ENCODE data around the gene KLHL22.
"Not testable (repeated sequence)": the region's sequence is repeated elsewhere in the genome, so short reads cannot be mapped to it uniquely, and the experiment has no call there.

The KLHL22 gene

DNA sequence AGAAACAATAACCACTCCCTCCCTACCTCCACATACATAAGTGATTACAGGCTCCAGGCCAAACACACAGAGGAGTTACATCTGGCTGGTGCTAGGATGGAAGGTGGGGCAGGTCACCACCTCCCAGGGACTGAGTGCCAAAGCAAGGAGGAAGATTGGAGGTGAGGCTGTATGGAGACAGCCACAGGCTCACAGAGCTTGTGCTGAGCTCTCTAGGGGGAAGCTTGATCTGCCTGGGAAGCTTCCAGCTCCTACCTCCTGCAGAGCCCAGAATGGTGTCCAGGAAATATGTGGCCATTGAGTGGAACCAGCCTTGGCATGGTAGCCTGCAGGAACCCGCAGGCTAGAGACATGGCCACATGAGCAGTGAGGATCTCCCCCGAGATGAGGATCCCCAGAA lies 8.2 kb upstream of the KLHL22 start:
- DNase-seq (ENCODE audit: low read depth in 2 of 3, low spot score in 1 of 3): no peak

DNA sequence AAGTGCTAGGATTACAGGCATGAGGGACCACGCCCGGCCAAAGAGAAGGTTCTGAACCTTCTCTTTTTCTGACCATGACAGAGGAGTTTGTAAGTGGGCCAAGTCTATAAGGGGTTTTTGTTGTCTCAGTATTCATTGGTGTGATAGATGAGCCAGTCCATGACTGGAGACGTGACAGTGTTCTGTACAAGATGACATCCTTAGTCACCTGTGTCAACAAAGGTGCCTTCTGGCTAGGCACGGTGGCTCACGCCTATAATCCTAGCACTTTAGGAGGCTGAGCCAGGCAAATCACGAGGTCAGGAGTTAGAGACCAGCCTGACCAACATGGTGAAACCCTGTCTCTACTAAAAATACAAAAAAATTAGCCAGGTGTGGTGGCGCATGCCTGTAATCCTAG lies 4.2 kb upstream of the KLHL22 start:
- no peak for DNase-seq (ENCODE audit: low read depth in 2 of 3, low spot score in 1 of 3)

DNA sequence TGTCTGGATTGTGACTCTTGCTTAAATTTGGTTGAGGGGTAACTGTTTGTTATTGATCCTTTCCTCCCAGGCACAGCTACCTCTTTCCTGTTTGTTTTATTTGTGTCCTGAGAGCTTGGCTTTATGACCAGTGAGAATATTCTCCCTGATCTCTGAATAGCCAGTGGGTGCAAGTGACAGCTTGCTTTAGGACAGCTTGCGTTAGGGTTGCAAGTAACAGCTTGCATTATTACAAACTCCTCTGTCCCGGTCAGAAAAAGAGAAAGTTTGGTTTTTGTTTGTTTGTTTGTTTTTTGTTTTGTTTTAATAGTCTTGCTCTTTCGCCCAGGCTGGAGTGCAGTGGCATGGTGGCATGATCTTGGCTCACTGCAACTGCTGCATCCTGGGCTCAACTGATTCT lies 3.3 kb upstream of the KLHL22 start:
- no peak for DNase-seq (ENCODE audit: low read depth in 2 of 3, low spot score in 1 of 3)

DNA sequence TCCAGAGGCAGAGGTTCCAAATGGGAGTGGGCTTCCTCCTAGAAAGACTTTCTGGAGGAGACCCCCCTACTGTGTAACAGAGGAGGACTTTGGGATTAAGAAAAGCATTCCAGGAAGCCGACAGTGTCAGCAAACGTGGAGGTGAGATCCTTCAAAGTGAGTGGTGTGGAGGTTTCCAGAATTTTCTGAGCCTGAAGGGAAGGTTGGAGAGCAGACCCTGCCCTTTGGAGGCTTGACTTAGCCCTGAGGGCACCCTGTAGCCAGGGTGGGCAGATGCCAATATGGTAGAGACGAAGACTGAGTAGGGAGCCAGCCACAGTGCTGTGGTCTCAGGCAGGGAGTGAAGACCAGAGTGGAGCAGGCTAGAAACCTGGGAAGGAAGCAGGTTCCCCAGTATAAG lies 1.8 kb upstream of the KLHL22 start:
- DNase-seq (ENCODE audit: low read depth in 2 of 3, low spot score in 1 of 3): no peak

DNA sequence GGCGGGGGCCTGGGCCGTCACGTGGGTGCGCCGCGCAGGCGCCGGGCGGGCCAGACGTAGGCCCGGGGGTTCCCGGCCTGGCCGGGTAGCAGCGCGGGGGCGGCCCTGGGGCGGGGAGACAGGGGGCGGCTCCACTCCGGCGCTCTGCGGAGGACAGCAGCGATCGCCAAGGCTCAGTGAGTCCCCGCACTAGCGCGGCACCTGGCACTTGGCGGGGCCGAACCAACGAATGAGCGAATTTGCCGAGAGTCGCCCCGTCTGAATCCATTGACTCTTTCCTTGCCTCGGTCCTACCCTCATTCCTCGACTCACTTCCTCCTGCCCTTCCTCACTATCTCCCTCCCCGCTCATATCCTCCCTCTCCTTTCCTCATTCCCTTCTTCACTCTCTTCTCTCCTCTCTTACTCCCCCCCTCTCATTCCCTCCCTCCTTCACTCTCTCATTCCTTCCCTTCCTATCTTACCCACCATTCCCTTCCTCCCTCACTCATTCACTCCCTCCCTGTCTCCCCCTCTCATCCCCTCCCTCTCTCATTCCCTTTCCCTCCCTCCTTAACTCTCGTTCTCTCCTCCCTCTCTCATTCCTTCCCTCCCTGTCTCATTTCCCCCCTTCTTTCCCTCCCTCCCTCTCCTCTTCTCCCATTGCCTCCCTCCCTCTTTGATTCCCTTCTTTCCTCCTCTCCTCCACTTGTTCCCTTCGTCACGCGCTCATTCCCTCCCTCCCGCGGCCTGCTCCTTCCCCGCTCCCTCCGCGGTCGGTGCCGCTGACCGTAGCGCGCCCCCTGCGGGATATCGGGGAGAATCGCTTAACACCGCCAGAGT lies 476 bp upstream of the KLHL22 start:
- DNase-seq (ENCODE audit: low read depth in 2 of 3, low spot score in 1 of 3): peak; percentile 81 to 93 (median 83)

DNA sequence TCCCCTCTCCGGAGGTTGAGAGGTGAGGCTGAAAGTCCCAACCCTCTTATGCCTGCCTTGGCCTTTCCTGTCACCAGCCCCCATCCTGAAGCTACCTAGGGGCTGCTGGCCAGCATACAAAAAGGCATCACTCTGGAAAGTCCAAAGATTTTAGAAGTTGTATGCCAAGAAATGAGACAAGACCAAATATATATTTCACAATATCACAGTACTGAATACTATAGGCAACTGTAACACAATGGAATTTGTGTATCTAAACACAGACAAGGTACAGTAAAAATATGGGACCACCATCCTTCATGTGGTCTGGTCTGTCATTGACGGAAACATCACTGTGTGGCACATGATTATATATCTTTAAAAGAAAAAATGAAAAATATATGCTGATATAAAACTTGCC lies 4.2 kb downstream of the KLHL22 start:
- DNase-seq (ENCODE audit: low read depth in 2 of 3, low spot score in 1 of 3): no peak

DNA sequence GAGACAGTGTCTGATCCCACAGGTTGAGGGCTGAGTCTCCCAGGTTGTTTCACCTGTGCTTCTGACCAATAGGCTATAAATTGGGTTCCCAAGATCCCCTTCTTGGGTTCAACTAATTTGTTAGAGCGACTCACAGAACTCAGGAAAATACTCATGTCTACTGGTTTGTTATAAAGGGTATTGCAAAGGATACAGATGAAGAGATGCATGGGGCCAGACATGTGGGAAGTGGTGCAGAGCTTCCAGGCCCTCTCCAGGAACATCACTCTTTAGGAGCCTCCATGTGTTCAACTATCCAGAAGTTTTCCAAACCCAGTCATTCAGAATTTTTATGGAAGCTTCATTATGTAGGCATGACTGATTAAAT lies 4.7 kb downstream of the KLHL22 start:
- DNase-seq (ENCODE audit: low read depth in 2 of 3, low spot score in 1 of 3): no peak

DNA sequence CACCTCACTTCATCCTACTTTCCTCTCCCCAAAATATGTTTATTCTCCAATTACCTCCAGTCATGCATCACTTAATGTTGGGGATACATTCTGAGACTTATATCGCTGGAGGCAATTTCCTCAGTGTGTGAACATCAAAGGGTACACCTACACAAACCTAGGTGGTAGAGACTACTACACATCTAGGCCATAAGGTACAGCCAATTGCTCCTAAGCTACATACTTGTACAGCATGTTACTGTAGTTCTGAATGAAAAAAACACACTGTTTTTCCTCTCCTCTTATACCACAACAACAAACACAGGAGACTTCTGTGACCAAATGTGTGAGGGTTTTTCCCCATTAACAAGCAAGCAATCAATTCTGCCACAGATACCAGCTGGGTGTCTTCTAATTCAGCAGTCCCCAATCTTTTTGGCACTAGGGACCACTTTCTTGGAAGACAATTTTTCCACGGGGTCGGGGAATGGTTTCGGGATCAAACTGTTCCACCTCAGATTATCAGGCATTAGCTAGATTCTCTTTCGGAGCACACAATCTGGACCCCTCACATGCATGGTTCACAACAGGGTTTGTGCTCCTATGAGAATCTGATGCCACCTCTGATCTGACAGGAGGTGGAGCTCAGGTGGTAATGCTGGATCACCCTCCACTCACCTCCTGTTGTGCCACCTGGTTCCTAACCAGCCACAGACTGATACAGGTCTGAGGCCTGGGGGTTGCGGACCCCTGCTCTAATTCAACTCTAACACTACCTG lies 5.2 kb downstream of the KLHL22 start:
- DNase-seq (ENCODE audit: low read depth in 2 of 3, low spot score in 1 of 3): no peak

DNA sequence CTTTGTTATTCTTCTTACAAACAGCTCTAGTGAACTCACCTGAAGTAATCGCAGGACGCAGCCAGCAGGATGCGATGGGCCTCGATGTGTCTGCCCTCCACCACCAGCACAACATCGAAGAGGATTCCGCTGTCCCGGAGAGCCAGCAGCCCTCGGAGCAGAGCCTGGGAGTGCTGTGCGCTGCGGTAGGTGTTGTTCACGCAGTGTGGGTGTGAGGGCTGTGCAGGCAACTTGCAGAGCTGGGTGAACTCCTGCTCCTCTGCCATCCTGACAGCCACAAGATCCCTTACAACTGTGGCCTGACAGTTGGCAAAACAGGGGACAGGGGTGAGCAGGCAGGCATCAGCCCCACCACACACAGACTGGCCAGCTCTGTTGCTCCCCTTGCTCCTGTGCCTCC lies 6.6 kb downstream of the KLHL22 start:
- no peak for DNase-seq (ENCODE audit: low read depth in 2 of 3, low spot score in 1 of 3)

DNA sequence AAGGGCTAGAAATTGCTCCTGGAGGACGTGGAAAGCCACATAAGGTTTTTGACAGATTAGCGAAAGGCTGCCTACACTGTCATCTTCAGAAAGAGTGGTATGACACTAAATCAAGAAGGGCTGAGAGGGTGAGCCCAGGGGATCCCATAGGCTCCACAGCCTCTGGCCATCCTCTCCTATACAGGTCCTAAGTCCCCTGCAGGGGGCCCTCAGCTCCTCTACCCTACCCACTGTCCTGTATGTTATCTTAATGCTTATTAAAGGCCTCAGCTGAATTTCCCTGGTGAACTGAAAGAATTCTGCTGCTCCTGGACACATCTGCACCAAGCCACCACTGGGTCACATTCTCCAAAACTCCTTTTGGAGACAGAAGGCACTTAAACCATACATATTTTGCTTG lies 7.9 kb downstream of the KLHL22 start:
- DNase-seq (ENCODE audit: low read depth in 2 of 3, low spot score in 1 of 3): no peak

DNA sequence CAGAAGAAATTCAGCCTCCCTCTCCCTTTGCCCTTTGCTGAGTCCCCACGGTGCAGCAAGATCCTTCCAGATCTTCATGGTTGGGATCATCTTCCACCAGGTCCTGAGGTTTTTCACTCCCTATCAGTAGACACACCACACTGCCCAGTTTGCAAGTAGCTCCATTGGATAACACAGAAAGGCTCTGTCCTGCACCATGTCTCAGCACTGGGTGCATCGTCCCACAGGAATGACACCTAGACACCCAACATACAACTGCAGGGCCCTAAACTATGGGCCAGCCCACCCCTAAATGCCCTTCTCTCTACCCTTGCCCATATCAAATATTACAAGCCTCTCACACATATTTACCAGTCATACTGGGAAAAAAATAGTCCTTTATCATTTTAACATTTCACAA lies 9.4 kb downstream of the KLHL22 start:
- no peak for DNase-seq (ENCODE audit: low read depth in 2 of 3, low spot score in 1 of 3)

DNA sequence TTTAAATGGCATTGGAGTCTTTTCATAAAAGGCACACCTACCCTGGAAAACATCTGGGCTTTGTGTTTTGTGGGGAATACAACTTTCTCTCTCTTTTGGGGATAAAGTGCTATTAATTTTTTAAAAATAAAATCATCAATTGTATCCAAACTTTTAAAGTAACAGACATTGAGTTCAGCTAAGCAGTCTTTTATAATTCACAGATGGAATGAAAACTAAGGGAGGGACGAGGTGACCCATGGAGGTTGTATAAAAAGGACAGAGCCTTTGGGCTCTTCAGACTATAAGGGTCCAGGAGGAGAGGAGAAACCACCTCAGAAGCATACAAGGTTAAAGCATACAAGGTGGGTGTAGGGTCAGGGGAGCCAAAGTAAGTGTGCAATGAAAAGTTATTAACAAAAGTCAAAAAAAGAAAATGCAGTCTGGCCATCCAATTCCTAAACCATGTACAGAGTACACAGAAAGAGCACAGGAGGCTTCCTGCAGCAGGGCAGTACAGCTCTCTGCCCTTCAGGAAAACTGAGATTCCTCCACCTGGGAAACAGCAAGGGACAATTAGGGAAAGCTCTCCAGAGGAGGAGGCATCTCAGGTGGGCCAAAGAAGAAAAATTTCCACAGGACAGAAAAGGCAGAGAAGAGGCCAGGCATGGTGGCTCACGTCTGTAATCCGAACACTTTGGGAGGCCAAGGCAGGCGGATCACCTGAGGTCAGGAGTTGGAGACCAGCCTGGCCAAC lies 10.5 kb downstream of the KLHL22 start:
- DNase-seq (ENCODE audit: low read depth in 2 of 3, low spot score in 1 of 3): no peak

DNA sequence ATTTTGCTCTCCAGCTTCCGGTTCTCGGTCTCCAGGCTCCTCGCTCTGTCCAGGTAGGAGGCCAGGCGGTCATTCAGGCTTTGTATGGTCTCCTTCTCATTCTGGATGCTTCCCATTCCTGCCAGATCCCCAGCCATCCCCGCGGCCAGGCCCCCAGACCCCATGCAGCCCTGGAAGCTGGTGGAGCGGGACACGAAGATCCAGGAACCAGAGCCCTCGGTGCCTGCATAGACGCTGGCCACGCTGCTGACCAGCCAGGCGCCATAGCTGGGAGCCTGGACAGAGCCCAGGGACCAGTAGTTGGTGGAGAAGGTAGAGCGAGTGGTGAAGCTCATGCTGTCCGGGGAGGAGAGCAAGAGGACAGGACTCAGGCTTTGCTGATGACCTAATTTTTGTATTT lies 11.8 kb downstream of the KLHL22 start:
- no peak for DNase-seq (ENCODE audit: low read depth in 2 of 3, low spot score in 1 of 3)

DNA sequence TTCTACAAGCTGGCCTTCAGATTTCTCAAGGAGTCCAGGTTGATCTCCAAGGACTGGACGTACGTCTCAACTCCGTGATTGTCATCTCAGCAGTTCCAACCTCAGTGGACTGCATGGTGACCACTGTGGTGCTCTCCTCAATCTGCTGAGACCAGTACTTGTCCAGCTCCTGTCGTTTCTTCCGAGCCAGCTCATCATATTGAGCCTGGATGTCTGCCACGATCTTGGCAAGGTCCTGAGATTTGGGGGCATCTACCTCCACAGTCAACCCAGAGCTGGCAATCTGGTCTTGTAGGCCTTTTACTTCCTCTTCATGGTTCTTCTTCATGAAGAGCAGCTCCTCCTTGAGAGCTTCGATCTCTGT lies 12.5 kb downstream of the KLHL22 start:
- DNase-seq (ENCODE audit: low read depth in 2 of 3, low spot score in 1 of 3): not testable (repeated sequence)

DNA sequence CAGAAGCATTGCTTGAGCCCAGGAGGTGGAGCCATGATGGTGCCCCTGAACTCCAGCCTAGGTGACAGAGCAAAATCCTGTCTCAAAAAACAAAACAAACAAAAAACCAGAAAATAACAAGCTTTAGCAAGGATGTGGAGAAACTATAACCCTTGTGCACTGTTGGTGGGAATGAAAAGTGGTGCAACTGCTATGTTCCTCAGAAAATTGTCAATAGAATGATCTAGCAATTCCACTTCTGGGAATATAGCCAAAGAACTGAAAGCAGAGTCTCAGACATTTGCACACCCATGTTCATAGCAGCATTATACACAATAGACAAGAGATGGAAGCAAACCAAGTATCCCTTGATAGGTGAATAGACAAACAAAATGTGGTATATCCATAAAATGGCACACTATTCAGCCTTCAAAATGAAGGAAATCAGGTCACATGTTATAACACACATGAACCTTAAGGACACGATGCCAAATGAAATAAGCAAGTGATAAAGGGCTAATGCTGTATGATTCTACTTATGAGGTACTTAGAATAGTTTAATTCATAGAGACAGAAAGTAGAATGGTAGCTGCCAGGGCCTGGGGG lies 15.9 kb downstream of the KLHL22 start:
- DNase-seq (ENCODE audit: low read depth in 2 of 3, low spot score in 1 of 3): no peak

DNA sequence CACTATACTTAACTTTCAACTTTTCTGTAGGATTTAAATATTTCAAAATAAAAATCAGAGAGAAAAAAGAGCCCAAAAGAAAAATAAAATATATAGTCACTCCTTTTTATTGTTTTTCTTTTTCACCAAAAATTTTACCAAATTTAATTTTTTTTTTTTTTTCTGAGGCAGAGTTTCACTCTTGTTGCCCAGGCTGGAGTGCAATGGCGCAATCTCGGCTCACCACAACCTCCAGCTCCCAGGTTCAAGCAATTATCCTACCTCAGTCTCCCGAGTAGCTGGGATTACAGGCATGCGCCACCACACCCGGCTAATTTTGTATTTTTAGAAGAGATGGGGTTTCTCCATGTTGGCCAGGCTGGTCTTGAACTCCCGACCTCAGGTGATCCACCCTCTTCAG lies 17.5 kb downstream of the KLHL22 start:
- not testable (repeated sequence) for DNase-seq (ENCODE audit: low read depth in 2 of 3, low spot score in 1 of 3)

DNA sequence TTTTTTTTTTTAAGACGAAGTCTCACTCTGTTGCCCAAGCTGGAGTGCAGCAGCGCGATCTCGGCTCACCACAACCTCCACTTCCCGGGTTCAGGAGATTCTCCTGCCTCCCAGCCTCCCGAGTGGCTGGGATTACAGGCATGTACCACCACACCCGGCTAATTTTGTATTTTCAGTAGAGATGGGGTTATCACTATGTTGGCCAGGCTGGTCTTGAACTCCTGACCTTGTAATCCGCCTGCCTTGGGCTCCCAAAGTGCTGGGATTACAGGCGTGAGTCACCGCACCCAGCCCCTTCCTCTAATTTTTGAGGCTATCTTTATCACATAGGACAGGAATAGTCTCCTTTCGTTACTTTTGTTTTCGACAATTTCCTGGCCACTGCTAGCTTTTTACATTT lies 20.0 kb downstream of the KLHL22 start:
- DNase-seq (ENCODE audit: low read depth in 2 of 3, low spot score in 1 of 3): not testable (repeated sequence)

DNA sequence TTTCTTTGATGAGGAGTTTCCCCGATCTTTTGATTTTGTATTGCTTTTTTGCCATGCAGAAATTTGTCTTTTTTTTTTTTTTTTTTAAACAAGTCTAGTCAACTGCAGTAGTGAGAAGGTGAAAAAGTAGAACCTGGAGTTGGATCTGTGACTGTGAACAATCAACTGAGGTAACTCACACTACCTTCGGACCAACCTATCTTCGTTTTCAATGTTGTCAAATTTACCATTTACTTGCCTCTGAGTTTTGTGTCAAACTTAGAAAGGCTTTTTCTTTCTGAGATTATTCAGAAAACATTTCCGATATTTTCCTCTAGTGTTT lies 20.5 kb downstream of the KLHL22 start:
- no peak for DNase-seq (ENCODE audit: low read depth in 2 of 3, low spot score in 1 of 3)

DNA sequence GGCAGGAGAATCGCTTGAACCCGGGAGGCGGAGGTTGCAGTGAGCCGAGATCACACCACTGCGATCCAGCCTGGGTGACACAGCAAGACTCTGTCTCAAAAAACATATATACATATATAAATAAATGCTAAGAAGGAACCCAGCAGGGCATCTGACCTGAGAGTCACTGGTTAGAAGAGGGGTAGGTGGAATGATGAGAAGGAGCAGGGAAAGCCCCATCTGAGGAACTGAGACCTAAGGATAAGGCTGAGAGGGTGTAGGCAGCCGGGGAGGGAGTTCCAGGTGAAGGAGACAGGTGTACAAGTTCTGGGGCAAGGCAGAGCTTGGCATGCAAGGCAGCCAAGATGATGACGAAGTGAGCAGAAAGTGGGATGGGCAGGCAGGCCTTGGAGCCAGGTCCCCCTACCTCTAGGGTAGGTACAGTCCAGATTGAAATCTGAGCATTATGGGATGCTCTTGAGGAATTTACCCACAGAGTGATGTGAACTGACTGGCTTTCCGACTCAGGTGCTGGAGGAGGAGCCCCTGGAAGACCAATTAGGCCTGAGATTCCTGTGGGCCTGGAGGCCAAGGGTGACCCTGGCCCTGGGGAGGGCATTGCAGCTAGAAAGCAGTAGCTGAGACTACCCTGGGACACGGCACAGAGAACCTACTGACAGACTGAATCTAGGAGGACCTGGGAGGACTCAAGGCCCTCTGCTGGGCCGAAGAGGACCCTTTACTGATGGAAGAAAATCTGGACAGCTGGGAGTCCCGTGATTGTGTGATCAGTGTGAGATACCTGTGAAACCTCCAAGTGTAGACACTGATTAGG lies 22.8 kb downstream of the KLHL22 start:
- no peak for DNase-seq (ENCODE audit: low read depth in 2 of 3, low spot score in 1 of 3)

DNA sequence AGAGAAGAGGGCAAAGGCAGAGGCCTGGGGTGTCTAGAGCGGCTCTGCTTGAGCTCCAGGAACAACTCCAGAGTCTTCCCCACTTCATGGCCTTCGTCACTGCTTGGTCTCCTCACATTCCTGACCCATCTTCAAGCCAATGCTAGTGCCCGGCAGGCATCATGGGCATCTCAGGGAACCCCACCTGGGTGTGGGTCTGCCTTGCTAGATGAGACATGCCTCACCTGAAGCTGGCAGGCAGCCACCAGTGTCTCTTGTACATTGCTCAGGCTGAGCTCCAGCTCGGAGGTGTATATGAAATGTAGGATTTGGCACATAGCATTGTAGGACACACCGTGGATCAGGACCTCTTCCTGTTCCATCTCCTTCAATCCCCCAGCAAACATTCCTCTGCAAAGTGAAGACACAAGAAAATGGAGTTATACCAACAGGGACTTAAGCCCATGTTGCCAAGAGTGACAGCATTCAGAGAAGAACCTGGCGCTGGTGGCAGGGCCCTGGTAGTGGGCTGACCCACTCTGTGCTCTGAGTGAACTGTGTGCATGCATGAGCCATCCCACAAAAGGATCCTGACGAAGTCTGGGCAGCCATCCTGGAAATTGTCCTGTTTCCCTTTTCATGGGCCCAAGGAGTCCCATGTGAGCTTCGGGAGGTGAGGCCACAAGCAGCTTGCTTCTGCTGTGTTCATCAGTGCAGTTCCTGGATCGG lies 24.3 kb downstream of the KLHL22 start:
- DNase-seq (ENCODE audit: low read depth in 2 of 3, low spot score in 1 of 3): no peak
